ENCODE measurements around the gene NELL1. TPM values are rescaled to one million over a fixed set of nuclear protein-coding genes. Genes with fewer than 3 reads are reported as not detected.

The NELL1 gene
- total RNA-seq, 1 experiment from 2014 or later = 0.22 TPM

DNA sequence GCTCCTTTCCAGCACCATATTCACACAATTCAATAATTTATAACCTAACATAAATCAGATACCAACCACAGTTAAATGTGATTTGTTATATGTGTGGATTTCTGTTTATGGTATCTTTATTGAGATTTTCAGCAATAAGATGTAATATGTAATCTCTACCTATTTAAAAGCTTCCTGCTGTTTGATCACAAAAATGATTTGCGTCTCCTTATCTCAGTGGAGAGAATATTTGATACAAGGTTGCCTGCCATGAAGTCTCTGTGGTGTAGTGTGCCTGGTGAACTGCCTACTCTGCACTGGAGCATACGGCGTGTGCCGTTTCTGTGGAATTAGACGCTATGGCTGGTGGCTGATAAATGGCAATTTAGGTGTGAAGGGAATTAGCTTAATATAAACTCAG, 741.1 kb downstream of the NELL1 start:
- no peak overlapping the region for H2BK15ac ChIP-seq (ENCODE audit: low read depth, low read length)
- H2AK5ac ChIP-seq (ENCODE audit: insufficient read length, low read length) = no peak overlapping the region
- no peaks in the 10 kb centered on the region for H3K4me1 ChIP-seq (ENCODE audit: insufficient read depth, low read length)
- Mint-ChIP-seq H3K4me1 (peaks cover 2 to 3% of the 10 kb centered on the region in 2 experiments; a peak in 3 of 4 replicates), H3K9me3 (no peaks in the 10 kb centered on the region), H3K27ac (no peak overlapping the region), H3K36me3 (ENCODE audit: insufficient read depth in 1 of 3, low read depth in 3 of 3) (no peaks in the 10 kb centered on the region), H3K4me3 (no peak overlapping the region), H3K27me3 (ENCODE audit: low read depth) (no peaks in the 10 kb centered on the region)
- no peak overlapping the region for H4K8ac ChIP-seq (replicated peaks; ENCODE audit: insufficient read length, low read depth, low read length)
- H3T11ph ChIP-seq (ENCODE audit: low read length) = no peak overlapping the region
- no peak overlapping the region for H3K23ac ChIP-seq (ENCODE audit: insufficient read length, low read depth, low read length)
- no peak overlapping the region for H2BK12ac ChIP-seq (ENCODE audit: insufficient read length, low read depth, low read length)
- H3K4me2 ChIP-seq (ENCODE audit: insufficient read depth, insufficient read length, low read length) = no peak overlapping the region
- no peaks in the 10 kb centered on the region for H3K9me3 ChIP-seq (ENCODE audit: control insufficient read depth, low read depth, low read length)
- H2AFZ ChIP-seq (ENCODE audit: low read length) = no peak overlapping the region
- H3K27me3 ChIP-seq (ENCODE audit: insufficient read depth, low read length) = no peaks in the 10 kb centered on the region
- WGBS (ENCODE audit: extremely low coverage, insufficient read length, low lambda C conversion rate) = no CpG with 5 or more reads among the region's 5 CpGs
- no peak overlapping the region for H2BK5ac ChIP-seq (ENCODE audit: insufficient read length, low read length)
- H4K5ac ChIP-seq (ENCODE audit: insufficient read length, low read depth, low read length) = no peak overlapping the region
- no peak overlapping the region for H2BK120ac ChIP-seq (ENCODE audit: low read depth, low read length, poor library complexity, severe bottlenecking)
- H3K9ac ChIP-seq (ENCODE audit: extremely low read depth, insufficient read length, low read length) = no peak overlapping the region
- H4K91ac ChIP-seq (ENCODE audit: insufficient read length, low read depth, low read length) = no peak overlapping the region
- no peak overlapping the region for H3K14ac ChIP-seq (ENCODE audit: insufficient read depth, low read length)
- H4K20me1 ChIP-seq (ENCODE audit: control insufficient read depth, insufficient read depth, insufficient read length) = no peaks in the 10 kb centered on the region
- no peaks in the 10 kb centered on the region for H3K23me2 ChIP-seq (ENCODE audit: insufficient read length, low read depth, low read length, poor library complexity, severe bottlenecking)
- H3K79me2 ChIP-seq (ENCODE audit: insufficient read depth, low read length) = no peaks in the 10 kb centered on the region
- no peak overlapping the region for H3K4ac ChIP-seq (ENCODE audit: low read depth, low read length)
- H3K56ac ChIP-seq (ENCODE audit: insufficient read length, low read depth, low read length) = no peak overlapping the region
- H2BK20ac ChIP-seq (ENCODE audit: low read depth, low read length, poor library complexity, severe bottlenecking) = no peak overlapping the region
- no peak overlapping the region for H3K27ac ChIP-seq (ENCODE audit: insufficient read length, low read depth, low read length)
- DNase-seq = no peak
- no peak overlapping the region for H3K18ac ChIP-seq (ENCODE audit: insufficient read length, low read depth, low read length)
- TF ChIP-seq, protein P1, sequence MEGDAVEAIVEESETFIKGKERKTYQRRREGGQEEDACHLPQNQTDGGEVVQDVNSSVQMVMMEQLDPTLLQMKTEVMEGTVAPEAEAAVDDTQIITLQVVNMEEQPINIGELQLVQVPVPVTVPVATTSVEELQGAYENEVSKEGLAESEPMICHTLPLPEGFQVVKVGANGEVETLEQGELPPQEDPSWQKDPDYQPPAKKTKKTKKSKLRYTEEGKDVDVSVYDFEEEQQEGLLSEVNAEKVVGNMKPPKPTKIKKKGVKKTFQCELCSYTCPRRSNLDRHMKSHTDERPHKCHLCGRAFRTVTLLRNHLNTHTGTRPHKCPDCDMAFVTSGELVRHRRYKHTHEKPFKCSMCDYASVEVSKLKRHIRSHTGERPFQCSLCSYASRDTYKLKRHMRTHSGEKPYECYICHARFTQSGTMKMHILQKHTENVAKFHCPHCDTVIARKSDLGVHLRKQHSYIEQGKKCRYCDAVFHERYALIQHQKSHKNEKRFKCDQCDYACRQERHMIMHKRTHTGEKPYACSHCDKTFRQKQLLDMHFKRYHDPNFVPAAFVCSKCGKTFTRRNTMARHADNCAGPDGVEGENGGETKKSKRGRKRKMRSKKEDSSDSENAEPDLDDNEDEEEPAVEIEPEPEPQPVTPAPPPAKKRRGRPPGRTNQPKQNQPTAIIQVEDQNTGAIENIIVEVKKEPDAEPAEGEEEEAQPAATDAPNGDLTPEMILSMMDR (conservative IDR thresholded peaks at IDR 0.05) = no peak
- H3K79me1 ChIP-seq (ENCODE audit: insufficient read depth, low read depth, low read length, poor library complexity, severe bottlenecking) = no peaks in the 10 kb centered on the region

Measured in H9 (cell line).